HG03159 (cell line): ENCODE results near the gene CHRNA4.

ENCODE experiments used
- ATAC-seq: cut with Tn5 transposase; IDR thresholded peaks from one replicate; pipeline ENCODE4 v1.9.1; 2021; ENCODE audit warnings: mild to moderate bottlenecking, moderate library complexity; ENCODE audit not compliant: unreplicated experiment

Gene CHRNA4

GRCh38 chr20:63295018-63295417 is 66.1 kb downstream of the CHRNA4 start:
- no peak for ATAC-seq

DNA sequence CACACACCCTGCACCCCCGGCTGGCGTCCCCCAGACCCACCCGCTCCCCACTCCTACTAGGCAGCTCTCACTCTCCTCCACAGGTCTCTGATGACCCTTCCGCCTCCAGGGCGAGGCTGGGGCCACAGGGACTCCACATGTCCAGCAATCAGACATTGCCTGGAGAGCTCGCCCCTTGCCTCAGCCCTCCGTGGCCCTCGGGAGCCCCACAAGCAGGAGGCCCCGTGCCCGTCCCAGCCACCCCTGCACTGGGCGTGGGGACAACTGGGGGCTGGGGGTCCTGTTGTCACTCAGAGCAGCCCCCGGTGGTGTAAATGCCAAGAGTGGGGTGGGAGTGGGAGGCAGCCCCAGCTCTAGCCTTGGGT is 66.6 kb downstream of the CHRNA4 start:
- ATAC-seq: no peak

DNA sequence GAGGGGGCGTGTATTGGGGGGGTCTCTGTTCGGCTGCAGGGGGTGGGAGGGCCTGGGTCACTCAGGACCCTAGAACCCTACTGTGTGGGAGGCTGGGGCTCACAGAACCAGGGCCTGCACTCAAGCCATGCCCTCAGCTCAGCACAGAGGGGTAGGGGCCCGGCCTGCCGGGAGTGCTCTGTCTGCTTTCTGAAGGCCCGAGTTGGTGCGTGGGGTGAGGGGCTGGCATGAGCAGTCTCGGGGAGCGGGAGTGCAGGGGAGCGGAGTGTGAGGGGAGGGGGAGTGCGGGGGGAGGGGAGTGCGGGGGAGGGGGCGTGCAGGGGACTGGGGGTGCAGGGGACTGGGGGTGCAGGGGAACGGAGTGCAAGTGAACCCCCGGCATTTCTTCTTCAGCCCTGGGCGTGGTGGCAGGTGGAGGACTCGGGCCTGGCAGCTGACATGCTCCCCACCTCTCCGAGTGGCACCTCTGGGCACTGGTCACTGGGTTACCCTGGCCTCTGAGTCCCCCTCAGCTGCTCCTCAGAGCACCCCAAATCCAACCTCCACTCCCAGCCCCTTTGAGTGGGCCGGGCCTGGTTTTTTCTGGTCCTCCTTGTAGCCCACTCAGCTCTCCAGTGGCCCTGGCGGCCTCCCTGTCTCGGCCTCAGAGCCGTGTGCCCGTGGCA is 67.1 kb downstream of the CHRNA4 start:
- no peak for ATAC-seq

DNA sequence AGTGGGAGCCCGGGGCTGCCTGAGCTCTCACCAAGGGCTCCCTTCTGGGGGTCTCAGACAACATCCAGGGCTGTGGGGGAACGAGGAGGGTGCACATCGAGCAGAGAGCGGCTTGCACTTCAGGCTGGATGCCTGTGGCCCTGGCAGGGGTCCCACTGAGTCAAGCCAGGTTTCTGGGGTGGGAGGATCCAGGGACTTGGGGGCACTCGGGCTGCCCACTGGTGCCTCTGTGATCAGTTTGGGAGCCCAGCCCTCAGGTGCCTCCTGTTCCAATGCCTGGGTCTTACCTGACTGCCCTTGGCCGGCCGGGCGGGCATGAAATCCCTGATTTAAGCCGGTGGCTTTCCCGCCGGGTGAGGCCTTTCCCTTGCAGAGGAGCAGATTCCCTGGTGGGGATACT is 67.7 kb downstream of the CHRNA4 start:
- no peak for ATAC-seq
